Fibroblast of gingiva (primary cell): Measurements from ENCODE around the gene OR4Q2.
"Not testable (repeated sequence)": the region's sequence is repeated elsewhere in the genome, so short reads cannot be mapped to it uniquely, and the experiment has no call there.

Source experiments
- DNase-seq: peaks from one replicate; pipeline ENCODE4 v3.0.0-alpha.2; 2011; ENCODE audit warnings: low read depth

The OR4Q2 gene

DNA sequence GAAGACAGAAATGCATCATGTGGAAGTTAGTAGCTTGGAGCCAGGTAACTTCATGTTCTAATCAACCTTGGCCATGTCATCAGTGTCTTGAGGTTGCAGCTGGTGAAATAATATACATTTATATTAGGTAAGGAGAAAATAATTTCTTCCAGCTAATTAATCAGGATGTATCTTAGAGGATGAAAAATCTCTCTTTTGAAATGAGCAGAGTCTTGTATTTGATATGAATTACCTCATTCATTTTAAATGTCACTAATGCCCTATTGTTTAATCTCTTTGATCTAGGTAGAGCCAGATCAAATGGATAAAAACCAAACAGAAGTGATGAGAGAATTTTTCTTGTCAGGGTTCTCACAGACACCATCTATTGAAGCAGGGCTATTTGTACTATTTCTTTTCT lies at the start of gene OR4Q2:
Gene OR4Q2 (plus strand): TSS at position 301 of the 400 bp plus-strand sequence.
- no peak for DNase-seq

DNA sequence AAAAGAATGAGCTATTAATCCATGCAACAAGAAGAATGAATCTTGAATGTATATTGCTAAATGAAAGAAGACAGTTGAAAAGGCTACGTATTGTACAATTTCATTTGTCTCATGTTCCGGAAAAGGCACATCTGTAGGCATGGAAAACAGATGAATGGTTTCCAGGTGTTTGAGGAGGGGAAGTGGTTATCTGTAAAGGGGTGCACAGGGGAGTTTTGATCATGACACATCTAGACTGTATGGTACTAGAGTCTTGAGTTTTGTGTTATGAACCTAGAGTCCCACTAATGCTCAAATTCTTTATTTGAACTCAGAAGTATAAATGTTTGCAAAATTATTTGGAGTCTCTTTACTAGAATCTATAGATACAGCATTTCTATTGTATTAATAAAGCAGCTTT lies 32.2 kb upstream of the OR4Q2 start:
- DNase-seq = not testable (repeated sequence)

DNA sequence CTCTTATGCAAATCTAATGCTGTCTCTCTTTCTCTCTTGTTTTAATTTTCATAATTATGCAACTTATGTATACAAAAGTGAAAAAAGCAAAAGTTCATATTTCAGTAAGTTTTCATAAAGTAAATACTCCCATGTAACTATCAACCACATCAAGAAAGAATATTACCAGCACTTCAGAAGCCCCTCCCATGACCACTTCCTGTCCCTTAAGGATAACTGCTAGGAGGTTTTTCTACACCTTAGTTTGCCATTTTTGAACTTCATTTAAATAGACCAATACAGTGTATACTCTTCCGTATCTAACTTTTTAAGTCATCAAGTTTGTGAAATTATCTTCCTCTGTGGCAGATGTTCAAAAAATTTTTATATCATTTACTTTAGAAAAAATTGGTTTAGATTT lies 27.1 kb upstream of the OR4Q2 start:
- DNase-seq = no peak

DNA sequence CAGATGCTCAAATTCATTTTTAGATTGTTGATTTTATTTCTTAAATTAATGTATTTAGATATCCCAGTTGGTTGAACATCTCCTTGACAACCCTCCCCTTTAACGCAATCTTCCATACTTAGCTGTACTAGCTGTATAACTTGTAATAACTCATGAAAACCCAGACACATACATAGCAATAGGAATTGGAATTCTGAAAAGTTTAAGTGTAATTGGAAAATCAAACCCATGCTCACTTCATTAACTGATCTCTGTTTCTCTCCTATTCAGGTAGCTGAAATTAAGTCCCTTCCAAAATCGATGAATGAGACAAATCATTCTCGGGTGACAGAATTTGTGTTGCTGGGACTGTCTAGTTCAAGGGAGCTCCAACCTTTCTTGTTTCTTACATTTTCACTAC lies 26.7 kb upstream of the OR4Q2 start, which contains the start of gene OR4K15:
Gene OR4K15 (plus strand): TSS at position 301 of the 400 bp plus-strand sequence. CDS start 0 bp downstream, at position 301.
- no peak for DNase-seq

DNA sequence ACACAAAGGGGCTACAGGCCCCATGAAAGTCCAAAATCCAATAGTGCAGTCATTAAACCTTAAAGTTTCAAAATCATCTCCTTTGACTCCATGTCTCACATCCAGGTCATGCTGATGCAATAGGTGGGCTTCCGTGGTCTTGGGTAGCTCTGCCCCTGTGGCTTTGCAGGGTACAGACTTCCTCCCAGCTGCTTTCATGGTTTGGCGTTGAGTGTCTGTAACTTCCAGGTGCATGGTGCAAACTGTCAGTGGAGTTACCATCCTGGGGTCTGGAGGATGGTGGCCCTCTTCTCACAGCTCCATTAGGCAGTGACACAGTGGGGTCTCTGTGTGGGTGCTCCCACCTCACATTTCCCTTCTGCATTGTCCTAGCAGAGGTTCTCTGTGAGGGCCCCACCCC lies 8.5 kb upstream of the OR4Q2 start:
- no peak for DNase-seq

DNA sequence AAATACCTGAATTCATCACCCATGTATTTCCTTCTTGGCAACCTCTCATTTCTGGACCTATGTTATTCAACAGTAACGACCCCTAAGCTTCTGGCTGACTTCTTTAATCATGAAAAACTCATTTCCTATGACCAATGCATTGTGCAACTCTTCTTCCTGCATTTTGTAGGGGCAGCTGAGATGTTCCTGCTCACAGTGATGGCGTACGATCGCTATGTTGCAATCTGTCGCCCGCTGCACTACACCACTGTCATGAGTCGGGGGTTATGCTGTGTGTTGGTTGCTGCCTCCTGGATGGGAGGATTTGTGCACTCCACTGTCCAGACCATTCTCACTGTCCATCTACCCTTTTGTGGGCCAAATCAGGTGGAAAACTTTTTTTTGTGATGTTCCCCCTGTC lies 356 bp downstream of the OR4Q2 start:
- DNase-seq = no peak

DNA sequence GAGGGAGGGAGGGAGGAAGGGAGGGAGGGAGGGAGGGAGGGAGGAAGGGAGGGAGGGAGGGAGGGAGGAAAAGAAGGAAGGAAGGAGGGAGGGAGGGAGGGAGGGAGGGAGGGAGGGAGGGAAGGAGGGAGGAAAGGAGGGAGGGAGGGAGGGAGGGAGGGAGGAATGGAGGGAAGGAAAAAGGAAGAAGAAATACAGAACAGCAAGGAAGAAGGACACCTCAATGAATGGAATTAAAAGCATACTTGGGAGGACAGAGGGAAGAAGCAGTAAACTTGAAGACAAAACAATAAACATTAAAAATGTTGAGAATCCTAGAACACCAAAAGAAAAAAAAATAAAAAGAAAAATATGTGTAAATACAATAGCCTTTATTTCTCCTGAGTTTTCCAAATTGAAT lies 6.2 kb downstream of the OR4Q2 start:
- no peak for DNase-seq

DNA sequence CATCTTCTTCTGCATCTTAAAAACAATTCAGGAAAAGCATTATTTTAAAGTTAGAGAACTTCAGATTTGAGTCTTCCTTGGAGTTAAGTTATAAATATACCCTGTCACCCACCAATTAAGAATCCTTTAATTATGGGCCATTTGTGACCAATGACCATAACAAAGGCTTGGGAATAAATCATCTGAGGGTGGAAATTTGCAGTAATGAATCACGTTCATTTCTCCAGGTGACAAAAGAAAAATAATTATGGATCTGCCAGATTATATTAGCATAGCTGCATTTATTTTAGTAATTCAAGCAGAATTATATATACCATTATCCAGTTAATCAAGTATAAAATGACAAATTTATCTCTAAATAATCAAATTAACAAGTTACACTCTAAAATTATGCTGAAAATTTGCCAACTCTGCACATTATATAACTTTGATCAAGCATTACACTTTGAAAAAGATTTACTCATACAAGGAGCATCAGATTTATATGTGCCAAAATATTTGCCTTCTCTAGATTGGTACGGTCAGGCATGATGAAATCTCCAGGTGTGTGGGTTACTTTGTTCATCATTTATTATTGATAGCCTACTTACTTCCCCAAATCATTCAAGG lies 17.4 kb downstream of the OR4Q2 start, which contains the start of gene OR4K14:
Gene OR4K14 (minus strand): TSS at position 51 of the 609 bp plus-strand sequence. CDS start 4,114 bp downstream, outside the sequence.
- DNase-seq = no peak

DNA sequence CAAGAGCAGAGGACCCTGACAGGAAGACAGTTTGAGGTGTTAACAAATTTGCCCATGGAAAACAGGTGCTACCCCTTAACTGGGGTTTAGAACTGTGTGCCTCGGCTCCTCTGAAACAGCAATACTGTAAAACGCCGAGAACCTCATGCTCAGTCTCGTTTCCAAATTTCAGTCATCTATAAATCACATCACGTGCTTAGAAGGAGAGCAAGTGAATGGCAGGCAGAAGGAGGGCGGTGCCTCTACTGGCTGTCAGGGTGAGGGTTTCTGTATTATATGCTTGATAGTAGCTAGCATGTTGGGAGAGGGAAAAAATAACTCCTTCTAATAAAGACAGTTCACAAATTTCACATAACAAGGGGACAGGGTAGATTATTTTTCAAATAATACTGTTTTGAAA lies 29.1 kb downstream of the OR4Q2 start:
- DNase-seq = no peak

DNA sequence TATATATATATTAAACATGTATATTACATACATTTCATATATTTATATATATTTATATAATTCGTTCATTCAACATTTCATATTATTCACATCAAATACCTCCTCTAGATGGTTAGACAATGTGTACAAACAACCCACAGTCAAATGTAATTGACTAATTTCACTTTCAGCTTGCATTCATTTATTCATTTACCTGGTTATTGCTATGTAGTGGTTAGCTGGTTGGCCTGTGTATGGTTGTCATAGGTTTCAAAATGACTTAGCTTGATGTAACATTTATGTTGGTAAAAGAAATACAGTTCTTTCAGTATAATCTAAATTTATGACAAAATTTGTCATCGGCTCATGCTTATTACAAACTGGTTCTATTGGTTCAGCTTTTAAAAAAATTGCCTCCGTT lies 33.5 kb downstream of the OR4Q2 start:
- no peak for DNase-seq

DNA sequence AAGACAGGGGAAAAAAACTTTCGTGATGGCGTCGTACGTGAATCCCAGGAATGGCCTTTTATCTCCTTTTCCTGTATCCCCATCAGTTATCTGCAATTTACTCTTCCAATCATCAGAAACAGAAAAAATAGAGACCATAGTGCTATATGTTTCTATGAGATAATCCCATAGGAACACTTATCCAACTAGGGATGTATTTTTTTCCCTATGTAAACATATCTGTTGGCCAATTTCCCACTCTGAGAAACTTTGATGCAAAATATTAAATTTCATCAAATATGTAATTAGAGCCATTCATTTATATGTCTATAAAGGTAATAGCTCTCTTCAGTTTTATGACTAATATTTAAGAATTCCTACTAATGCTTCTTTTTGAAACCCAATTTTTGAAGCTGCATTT lies 34.0 kb downstream of the OR4Q2 start, which contains the start of gene OR4K13:
Gene OR4K13 (minus strand): TSS at position 101 of the 400 bp plus-strand sequence. CDS start 1,280 bp downstream, outside the sequence.
- DNase-seq = no peak

DNA sequence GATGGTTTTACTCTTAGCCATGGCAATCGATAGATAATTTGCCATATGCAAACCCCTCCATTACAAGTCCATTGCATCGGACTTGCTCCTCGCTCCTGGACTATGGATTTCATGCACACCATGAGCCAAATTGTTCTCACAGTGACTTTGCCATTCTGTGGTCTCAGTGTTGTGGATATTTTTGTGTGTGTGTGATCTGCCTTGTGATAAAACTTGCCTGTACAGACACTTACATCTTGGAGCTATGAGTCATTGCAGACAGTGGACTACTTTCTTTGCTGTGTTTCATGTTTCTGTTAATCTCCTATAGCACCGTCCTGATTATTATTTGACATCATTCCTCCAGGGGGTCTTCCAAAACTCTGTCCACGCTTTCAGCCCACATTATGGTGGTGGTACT lies 42.3 kb downstream of the OR4Q2 start:
- no peak for DNase-seq

DNA sequence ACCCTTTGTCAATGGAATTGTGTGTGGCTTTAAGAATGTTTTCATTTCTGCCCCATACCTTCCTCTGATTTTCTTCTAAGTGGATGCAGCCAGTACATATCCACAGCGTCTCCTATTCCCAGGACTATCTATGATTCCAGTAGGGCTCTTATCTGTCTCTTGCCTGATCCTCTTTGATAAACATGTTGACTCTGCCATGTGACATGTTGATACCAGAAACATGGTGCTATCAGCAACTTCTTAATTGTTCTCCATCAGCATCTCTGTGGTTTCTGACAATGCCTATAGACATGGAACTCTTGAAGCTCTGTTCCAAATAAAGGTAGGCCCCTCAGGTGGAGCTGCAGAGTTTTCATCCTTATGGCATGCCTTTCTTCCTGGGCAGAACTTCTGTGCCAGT lies 46.2 kb downstream of the OR4Q2 start:
- DNase-seq = no peak
